Measurements from ENCODE around the gene FYN. TPM values are rescaled to one million over a fixed set of nuclear protein-coding genes. Genes with fewer than 3 reads are reported as not detected.

The FYN gene
- total and polyA plus RNA-seq, 9 of the 15 experiments (the other 6 are each of a cell fraction or from before 2014, with no cell fraction given): 2.9 to 22.1 (median 11.4) TPM

DNA sequence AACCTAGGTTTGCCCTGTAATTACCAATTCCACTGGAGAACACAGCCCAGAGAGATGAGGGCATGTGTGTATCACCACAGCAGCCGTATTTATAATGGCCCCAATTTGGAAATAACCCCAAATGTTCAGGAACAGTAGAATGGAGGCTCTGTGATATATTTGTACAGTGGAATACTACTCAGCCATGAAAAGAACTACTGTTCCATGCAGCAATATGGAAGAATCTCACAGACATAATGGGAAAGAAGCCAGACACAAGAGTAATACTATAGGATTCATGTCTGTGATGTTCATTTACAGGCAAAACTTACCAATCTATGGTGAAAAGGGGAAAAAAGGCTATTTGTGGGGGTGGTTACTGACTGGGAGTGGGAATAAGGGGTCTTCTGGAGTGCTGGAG is 183.8 kb downstream of the FYN start:
- Histone ChIP-seq H2AFZ (ENCODE audit: low read depth, low read length) (no peak overlapping the region), H3K79me2 (ENCODE audit: control insufficient read depth, insufficient read depth, low read length) (no peaks in the 10 kb centered on the region), H3K9ac (ENCODE audit: insufficient read depth in 1 of 2, low read depth in 2 of 2, low read length in 2 of 2) (no peak overlapping the region), H3K36me3 (ENCODE audit: control insufficient read depth, insufficient read depth, low read length) (no peaks in the 10 kb centered on the region), H3K4me2 (ENCODE audit: insufficient read depth, low read length) (no peak overlapping the region), H3K9me3 (replicated peaks; ENCODE audit: control insufficient read depth, insufficient read depth, low read depth, low read length) (no peaks in the 10 kb centered on the region), H3K4me3 (no peak overlapping the region), H3K9me1 (ENCODE audit: control insufficient read depth, insufficient read depth, low read length) (no peaks in the 10 kb centered on the region), H3K27ac (ENCODE audit: extremely low read depth, low read depth, low read length) (no peak overlapping the region), H4K20me1 (replicated peaks; ENCODE audit: control insufficient read depth, insufficient read depth, low read length) (peaks cover 9% of the 10 kb centered on the region; the same call in 1 of the 2 replicates), H3K4me1 (replicated peaks in 1 of 2; ENCODE audit: control insufficient read depth in 2 of 2, insufficient read depth in 2 of 2, low read length in 2 of 2) (no peaks in the 10 kb centered on the region; a peak in 1 of 5 replicates), H3K27me3 (ENCODE audit: control insufficient read depth in 2 of 2, insufficient read depth in 2 of 2, low read length in 2 of 2) (peaks cover 18 to 55% of the 10 kb centered on the region in 2 experiments)
- intact Hi-C loops (cut with micrococcal nuclease): no loop called here
- ATAC-seq (no peak), DNase-seq (ENCODE audit: extremely low read depth in 1 of 4, low spot score in 3 of 4) (no peak), FAIRE-seq (no peak)
- ChIA-PET CTCF (ENCODE audit: low intra/inter-chr PET ratio) (no interaction called here), POLR2A (no interaction called here)
- BruUV-seq (replicated peaks): no TSS peak
- in situ Hi-C loops (cut with MboI): no loop called here
- TF ChIP-seq ZNF146 (CRISPR knock-in tag; IDR thresholded peaks at IDR 0.05; ENCODE audit: unreplicated experiment): peak; percentile 80
- TF ChIP-seq DDX20 (tag; IDR thresholded peaks at IDR 0.05; ENCODE audit: low read depth): no peak
- TF ChIP-seq TCFL5 (CRISPR knock-in tag; conservative IDR thresholded peaks at IDR 0.05): no peak
- TF ChIP-seq ETV1 (tag; conservative IDR thresholded peaks at IDR 0.05; ENCODE audit: low read depth): no peak
- no peak for TF ChIP-seq ZNF197 (CRISPR knock-in tag; IDR thresholded peaks at IDR 0.05; ENCODE audit: low read depth)
- 25% methylated on average over 1 of the region's 1 CpG for WGBS (ENCODE audit: insufficient coverage, low coverage, missing lambda C conversion rate)

DNA sequence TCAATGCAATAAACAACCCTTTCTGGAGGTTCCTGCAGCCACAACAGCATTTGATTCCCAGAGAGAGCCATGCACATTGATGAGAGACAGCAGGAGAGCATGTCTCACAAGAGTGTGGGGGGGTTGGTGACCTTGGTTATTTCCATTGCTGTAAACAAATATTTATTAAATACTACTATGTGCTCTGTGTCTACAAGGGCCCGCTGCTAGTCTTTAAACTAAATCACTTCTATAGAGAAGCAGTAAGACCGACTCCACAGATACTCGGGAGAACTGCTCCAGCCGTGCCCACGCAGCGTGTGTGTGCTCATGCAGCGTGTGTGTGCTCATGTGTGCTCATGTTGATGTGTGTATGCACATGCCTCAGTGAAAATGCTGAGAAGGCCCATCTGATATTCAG is 184.9 kb downstream of the FYN start:
- Histone ChIP-seq H3K79me2 (ENCODE audit: control insufficient read depth, insufficient read depth, low read length) (no peaks in the 10 kb centered on the region), H2AFZ (ENCODE audit: low read depth, low read length) (no peak overlapping the region), H3K9ac (ENCODE audit: insufficient read depth in 1 of 2, low read depth in 2 of 2, low read length in 2 of 2) (no peak overlapping the region), H3K9me3 (replicated peaks; ENCODE audit: control insufficient read depth, insufficient read depth, low read depth, low read length) (no peaks in the 10 kb centered on the region), H3K27ac (ENCODE audit: extremely low read depth, low read depth, low read length) (no peak overlapping the region), H3K4me2 (ENCODE audit: insufficient read depth, low read length) (no peak overlapping the region), H4K20me1 (replicated peaks; ENCODE audit: control insufficient read depth, insufficient read depth, low read length) (peaks cover 9% of the 10 kb centered on the region; the same call in 1 of the 2 replicates), H3K4me3 (no peak overlapping the region), H3K27me3 (ENCODE audit: control insufficient read depth in 2 of 2, insufficient read depth in 2 of 2, low read length in 2 of 2) (peaks cover 24 to 56% of the 10 kb centered on the region in 2 experiments), H3K4me1 (replicated peaks in 1 of 2; ENCODE audit: control insufficient read depth in 2 of 2, insufficient read depth in 2 of 2, low read length in 2 of 2) (no peaks in the 10 kb centered on the region; a peak in 1 of 5 replicates), H3K36me3 (ENCODE audit: control insufficient read depth, insufficient read depth, low read length) (no peaks in the 10 kb centered on the region), H3K9me1 (ENCODE audit: control insufficient read depth, insufficient read depth, low read length) (no peaks in the 10 kb centered on the region)
- no peak for TF ChIP-seq TAF9B (IDR thresholded peaks at IDR 0.05; ENCODE audit: partially characterized antibody)
- TF ChIP-seq ESRRB (CRISPR knock-in tag; IDR thresholded peaks at IDR 0.05; ENCODE audit: borderline replicate concordance): no peak
- no peak for TF ChIP-seq POLR2G (IDR thresholded peaks at IDR 0.05; ENCODE audit: low read depth, low read length)
- no peak for TF ChIP-seq ERF (CRISPR knock-in tag; IDR thresholded peaks at IDR 0.05)
- TF ChIP-seq TEAD2 (tag; IDR thresholded peaks at IDR 0.05): no peak
- no peak for TF ChIP-seq HOXB6 (CRISPR knock-in tag; IDR thresholded peaks at IDR 0.05; ENCODE audit: borderline replicate concordance)
- TF ChIP-seq MAZ (CRISPR knock-in tag; conservative IDR thresholded peaks at IDR 0.05 in 1 of 2, IDR thresholded peaks at IDR 0.05 in 1 of 2): no peak
- TF ChIP-seq KLF16 (IDR thresholded peaks at IDR 0.05): no peak
- TF ChIP-seq TRIM24 (IDR thresholded peaks at IDR 0.05): no peak
- TF ChIP-seq BHLHE40 (IDR thresholded peaks at IDR 0.05; ENCODE audit: low read length): no peak
- no TSS peak for BruUV-seq (replicated peaks)
- FAIRE-seq (no peak), DNase-seq (ENCODE audit: extremely low read depth in 1 of 4, low spot score in 3 of 4) (no peak), ATAC-seq (no peak)
- in situ Hi-C loops (cut with MboI): no loop called here
- CTCF ChIA-PET (ENCODE audit: low intra/inter-chr PET ratio): no interaction called here
- POLR2A ChIA-PET: no interaction called here
- intact Hi-C loops (cut with micrococcal nuclease): no loop called here
- 27% methylated on average over 7 of the region's 7 CpGs for WGBS (ENCODE audit: insufficient coverage, low coverage, missing lambda C conversion rate)

Measured in K562 (cell line).